HG03060 (cell line): ENCODE results near the gene HMX3.

Experiments used
- ATAC-seq: cut with Tn5 transposase; IDR thresholded peaks from one replicate; pipeline ENCODE4 v1.9.1; 2021; ENCODE audit warnings: low read depth, moderate number of reproducible peaks; ENCODE audit not compliant: unreplicated experiment

HMX3 gene

DNA sequence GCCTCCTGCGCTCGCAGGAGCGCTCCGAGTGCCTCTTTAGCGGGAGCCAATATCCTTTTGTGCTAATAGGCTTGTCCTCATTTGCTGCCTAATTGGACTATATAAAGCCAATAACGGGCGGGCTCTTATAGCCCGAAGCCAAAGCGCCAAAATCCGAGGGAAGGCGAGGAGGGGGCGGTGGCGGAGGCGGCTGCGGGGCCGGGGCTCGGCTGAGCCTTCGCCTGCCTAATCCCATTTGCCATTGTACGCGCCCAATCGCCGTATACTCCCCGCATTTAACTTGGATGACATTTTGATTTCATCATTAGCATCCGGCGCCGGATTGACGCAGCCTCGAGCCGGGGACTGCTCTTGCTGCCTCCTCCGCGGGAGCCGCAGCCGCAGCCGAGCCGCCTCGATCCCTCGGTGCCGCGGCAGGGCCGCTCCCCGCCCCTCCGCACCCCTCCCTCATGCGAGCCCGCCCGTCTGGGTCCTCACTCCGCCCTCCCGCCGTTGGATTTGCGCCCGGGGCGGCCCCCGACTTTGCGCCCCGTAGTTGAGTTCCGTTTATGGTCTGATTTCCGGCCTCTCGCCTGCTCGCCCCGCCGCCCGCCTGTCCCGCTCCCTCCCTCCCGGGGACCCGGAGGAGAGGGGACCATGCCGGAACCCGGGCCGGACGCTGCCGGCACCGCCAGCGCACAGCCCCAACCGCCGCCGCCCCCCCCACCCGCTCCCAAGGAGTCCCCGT, at the start of gene HMX3:
Gene HMX3 (plus strand): TSS at position 556 of the 727 bp plus-strand sequence. CDS start 81 bp downstream, at position 637.
- no peak for ATAC-seq

DNA sequence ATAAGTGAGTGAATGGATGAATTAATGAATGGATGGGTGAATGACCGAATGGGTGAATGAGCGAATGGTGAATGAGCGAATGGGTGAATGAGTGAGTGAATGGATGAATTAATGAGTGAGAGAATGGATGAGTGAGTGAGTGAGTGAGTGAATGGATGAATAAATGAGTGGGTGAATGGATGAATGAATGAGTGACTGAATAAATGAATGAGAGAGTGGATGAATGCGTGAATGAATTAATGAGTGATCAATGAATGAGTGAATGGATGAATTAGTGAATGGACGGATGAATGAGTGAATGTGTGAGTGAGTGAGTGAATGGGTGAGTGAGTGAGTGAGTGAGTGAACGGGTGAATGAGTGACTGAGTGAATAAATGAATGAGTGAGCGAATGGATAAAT, 49.5 kb upstream of the HMX3 start:
- ATAC-seq: no peak

DNA sequence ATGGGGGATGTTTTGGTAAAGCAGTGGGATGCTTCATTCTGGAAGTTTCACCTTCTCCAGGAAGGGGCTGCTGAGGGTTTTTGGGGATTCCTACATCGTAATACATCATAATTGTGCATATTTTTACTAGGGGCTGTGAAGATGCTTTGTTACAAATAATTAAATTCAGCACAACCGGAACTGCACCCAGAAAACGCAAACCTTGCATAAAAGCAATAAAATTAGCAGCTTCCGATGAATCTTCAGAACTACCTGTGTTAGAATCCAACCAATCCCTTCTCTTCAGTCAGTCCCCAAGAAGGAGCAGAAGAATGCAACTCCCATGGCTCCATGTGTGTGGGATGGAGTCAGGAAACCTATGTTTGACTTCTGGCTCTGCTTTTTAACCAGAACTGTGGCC, 48.4 kb upstream of the HMX3 start:
- no peak for ATAC-seq

DNA sequence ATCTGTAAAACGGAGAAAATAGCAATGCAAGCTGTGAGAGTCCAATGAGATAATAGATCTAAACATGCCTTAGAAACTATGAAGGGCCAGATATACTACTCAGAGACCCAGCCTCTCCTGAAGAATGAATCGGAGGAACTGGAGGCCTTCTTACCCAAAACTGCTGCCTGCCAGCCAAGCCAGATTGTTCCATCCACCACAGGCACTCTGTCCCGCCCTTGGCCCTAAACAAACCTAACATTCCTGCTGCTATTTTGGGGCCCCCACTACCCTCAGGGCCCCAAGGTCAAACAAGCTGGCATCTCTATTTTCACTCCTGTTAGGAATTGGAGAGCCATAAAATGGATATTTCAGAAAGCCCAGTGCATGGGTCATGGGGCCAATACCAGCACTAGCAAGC, 48.0 kb upstream of the HMX3 start:
- ATAC-seq: no peak

DNA sequence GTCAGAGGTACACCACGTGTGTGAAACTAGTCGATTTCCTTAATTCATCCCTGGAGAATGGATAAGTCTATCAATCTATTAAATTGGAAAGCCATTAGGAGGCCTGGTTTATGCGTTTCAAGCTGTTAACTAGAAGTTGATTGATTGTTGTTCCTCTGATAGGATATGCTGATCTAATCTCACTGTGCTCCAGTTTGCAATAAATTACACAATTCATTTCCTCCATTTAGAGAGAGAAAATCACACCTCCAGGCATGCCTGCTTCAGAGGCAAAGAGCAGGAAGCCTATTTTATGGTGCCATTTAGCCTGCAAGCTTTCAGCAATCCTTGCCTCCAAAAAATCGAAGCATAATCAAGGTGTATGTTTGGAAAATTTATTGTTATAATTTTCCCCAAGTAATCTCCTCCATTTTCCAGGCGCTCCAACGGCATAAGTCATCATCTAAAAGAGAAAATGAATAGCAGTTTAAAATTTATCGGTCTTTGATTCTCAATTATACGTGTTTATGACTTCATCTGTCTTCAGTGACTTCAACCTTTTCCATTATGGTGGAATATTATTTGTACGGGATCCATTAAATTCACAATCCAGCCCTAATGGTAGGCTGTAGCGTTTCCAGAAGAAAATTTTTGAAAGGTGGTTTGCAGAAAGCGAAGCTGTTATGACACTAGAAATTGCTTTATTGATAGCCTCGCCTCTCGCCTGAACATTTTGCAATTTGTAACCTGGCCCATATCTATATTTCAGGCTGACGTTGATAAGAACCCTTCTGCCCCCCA, 42.9 kb upstream of the HMX3 start:
- ATAC-seq: no peak

DNA sequence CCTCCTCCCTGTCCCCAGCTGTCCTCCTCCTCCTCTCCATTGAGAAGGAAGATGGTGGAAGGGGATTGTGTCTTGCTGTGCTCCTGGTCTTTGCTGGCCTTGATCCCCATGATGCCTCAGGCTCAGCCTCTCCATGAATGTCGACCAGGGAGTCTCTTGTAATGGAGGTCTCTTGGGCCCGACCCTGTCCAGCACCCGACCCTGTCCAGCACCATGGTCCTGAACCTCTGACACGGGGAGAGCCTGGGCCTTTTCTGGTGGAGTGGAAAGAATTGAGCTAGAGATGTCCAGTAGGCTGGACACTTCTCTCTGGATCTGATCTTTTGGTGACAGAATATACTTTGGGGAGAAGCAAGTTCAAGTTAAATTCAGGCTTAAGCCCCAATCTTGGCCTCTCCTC, 42.3 kb upstream of the HMX3 start:
- no peak for ATAC-seq

DNA sequence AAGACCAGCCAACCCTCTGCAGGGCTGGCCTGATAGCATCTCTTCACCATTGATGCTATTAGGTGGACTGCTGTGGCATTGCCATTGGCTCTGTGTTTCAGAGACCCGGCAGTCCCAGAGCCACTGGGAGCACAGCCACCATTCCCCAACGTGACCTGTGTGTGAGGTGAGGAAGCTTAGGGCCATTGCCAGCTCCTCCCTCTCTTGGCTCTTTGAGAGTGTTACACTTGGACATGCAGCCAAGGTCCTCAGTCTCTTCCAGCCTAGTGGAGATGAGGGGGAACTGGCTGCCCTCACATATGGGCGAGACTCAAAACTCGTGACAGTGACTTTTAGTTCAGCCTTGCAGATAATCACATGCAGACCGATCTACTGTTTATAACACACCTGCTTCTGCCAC, 39.3 kb upstream of the HMX3 start:
- ATAC-seq: no peak

DNA sequence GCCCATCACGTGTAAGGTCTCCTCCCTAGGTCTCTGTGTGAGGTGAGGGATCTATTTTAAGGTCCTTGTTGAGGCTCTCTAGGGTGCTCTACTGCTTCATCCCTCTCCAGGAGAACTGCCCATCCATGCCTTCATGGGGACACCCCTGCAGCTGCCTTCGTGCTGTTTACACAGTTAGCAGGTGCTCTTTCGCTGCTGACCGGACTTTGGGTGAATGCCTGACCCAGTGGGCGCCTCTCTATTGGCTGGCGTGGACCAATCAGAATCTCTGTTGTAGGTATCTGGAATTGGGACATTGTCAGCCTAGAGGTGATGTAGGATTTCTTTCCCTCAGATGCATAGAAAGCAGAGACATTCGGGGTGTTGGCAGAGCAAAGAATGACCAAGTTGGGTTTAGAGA, 38.7 kb upstream of the HMX3 start:
- ATAC-seq: no peak

DNA sequence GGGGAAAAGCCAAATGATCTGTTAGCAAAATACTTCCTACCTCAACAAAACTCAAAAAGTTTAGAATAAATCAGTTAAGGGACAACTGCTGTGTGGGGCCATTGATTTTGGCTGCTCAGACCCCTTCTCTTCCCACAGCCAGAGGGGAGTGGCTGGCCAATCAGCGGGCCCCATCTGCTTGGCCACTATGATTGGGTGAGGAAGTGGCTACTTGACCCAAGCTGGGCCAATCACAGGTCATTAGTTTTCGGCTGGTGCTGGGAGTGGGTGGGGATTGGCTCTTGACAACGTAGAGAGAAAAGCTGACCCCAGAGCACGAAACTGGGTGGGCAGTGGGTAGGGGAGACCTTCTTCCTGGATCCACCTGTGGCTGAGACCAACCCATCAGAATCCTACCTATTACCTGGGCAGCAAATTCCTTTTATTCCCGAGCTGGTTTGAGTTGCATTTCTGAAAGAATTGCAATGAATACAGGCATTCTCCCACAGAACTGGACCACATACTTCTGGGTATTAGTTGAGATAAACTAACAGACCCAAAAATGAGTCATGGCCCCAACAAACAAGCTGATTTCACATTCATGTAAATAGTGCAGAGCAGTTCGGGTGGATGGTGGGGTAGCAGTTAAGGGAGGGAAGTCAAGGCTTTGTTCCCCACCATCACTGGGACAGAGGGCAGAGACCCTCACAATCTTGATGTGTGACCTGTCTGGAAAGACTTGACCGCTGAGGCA, 35.6 kb upstream of the HMX3 start:
- no peak for ATAC-seq

DNA sequence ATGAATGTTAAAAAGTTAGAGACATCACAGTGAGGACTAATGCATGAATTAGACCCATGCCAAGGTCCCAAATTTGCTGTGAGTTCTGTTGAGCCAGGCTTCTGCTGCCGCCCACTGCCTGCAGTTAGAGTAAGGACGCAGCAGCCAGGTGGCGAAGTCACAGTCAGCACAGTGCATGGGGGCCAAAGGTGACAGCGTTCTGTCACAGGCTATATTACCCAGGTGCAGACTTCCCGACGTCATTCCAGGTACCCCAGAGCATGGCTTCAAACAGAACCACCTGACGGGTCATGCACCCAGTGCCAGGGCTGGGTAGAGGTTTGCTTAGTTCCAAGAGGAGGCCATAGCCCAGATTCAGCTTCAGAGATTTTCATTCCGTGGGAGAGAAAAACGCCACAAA, 33.9 kb upstream of the HMX3 start:
- no peak for ATAC-seq

DNA sequence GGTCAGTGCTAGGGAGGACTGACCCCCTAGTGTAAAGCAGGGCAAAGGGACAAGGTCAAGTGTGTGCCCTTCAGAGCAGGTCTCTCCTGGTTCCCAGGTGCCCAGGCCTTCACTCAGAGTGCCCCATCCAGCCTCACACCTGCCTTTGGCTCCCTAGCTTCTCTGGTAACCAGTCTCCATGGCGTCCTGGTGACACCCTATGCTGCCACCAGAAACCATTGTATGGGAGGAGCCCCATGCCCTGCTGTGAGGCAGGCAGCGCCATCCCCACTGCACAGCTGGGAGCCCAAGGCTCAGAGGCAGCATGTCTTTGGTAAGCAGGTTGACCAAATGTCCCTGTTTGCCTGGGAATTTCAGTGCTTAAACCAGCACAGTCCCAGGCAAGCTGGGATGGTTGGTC, 33.1 kb upstream of the HMX3 start:
- ATAC-seq: no peak

DNA sequence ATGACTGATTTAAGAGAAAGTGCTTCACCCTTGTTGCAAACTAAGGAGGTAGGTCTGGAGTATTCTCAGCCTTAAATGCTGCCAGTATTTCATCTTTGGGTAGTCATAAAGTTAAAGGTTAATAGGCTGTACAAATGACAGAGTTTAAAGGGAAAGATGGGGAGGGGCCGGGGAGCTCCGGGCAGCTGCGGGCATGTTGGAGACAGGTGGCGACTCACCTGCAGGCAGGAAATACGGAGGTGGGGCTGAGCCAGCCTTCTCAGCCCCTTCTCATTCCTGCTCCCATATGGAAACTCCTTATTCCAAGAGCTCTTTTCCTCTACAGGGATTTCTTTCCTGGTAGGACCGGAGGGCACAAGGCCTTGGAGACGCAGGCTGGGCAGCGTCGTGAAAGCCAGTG, 31.8 kb upstream of the HMX3 start:
- no peak for ATAC-seq

DNA sequence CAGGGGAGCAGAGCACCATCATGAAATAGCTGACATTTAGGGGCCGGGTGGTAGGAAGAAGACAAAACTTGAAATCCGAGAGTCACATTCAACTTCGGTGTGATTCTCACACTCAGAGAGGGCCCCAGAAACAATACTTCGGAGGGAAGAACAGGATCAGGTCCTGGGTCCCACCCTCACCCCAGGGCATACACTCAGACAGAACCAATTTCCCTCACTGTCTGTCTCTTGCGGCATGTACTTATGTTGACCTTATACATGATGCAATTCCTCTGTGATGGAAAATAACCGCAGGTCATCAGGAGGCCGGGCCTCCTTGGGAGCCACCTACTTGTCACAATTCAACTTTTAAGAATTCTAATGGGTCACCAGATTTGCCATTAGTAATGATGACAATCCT, 26.3 kb upstream of the HMX3 start:
- no peak for ATAC-seq

DNA sequence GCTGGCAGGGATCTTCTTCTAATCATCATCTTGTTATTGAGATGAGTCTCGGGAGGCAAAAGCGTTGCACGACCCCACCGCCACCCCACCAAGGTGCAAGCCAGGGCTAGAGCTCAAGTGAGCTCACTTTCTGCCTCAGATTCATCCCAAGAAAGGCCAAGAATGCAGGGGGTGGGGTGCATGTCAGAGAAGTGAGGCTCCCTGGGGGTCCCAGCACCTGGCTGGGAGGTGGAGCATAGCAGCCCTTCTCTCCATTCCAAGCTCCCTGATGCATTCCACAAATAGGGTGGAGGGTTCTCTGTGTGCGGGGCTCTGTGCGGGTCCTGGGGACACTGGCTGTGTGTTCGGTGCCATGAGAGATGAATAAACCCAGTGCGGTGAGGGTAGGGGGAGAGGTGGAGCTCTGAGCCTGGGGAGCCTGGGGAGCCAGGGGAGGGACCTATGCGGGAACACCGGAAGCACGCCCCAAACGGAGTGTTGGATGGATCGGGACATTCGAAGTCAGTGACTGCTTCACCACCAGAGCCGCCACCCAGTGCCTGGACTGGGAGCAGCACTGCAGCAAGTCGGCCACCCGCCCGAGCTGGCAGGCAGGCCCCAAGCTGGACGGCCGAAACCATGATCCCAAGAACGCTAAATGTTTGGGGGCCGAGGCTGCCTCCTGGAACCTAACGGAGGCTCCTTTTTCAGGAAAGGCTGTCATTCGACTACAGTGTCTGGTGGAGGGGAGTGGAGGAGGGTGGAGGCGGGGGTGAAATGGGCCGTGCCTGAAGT, 17.9 kb upstream of the HMX3 start:
- no peak for ATAC-seq

DNA sequence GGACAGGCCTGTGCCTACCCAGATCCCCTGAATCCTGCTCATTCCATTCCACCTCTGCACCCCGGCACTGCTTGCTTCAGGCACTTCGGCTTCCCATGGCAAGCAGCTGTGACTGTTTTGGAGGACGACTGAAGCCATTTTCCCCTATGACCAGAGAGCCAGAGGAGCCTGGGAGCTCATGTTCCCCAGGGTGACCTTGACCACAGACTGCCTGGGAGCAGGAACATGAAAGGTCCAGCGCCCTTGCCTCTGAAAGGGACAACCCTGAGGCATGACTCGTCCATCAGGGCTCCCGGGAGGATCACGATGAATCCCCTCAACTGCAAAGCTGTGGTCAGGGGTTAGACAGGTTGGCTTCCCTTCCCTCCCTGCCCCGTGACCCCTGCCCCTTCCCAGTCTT, 16.7 kb upstream of the HMX3 start:
- ATAC-seq: no peak

DNA sequence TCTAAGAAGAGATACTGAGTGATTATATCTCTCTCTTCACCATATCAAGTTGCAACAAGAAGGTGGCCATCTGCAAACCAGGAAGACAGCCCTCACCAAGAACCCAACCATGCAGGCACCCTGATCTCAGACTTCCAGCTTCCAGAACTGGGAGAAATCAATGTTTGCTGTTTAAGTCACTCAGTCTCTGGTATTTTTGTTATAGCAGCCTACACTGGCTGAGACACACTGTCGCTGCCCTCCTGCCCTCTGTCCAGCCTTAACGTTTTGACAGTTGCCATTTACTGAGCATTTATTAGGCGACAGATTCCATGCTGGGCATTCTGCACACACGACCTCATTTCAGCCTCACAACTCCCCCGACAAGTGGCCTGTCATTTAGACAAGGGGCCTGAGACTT, 9.5 kb upstream of the HMX3 start:
- ATAC-seq: no peak

DNA sequence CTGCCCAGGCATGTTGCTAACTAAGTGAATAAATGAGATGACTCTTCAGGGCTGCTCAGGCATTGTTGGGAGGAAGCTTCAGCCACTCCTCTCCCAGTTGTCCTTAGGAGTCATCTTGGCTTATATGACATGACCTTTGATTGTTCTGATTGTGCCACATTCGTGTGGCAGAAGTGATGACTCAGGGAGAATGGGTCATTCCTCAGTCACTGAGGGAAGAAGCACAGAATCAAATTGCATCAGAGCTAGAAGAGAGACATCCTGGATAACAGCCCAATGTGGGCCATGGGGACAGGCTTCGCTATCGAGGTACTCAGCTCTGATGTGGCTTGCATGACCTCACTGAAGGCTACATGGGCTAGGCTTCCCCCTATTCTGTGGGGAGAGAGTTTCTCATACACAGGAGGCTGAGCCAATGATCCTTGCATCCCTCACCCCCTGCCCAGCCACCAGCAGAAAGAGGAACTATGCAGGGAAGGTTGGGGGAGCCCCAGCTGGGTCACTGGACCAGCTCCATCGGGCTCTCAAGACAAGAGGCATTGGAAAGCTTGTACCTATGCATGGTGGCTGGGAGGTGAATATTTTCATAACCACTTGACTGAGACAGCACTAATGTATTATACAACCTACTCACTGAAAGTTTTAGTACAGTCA, 6.0 kb upstream of the HMX3 start:
- ATAC-seq: no peak

DNA sequence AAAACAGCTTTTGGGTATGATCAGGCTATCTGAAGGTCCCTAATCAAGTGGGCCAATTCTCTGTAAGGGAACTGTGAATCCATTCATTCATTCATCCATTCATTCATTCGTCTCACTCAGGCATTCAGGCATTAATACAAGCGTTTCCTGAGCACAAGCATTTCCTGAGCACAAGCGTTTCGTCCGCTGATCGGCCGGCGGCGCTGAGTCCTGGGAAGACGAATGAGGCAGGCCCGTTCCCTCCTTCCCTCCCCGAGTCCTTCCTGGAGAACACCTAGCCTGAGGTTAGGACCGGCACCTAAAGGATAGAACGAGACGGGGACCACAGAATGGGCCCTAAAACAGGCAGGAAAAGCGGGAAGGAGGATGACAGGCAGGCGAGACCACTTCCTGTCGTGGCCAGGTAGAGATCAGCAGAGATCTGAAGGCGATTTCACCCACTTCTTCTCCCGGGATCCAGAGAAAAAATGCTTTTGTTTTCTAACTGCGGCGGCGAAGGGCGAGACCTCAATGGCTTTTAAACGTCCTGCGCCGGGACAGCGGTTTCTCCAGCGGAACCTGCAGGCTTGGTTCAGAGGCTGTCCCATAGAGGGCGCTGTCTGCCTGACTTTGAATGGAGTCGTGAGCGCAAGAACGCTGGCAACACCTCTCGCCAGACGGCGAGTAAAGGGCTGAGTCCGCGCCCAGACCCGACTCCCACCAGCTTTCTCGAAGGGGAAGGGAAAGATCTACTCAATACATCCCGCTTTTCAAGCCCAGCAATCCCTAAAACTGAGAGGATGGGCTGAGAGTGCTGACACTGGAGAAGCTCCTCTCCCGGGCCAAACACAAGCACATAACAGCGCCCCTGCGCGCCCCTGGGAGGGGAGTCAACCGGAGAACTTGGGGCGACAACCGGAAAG, 2.9 kb upstream of the HMX3 start:
- no peak for ATAC-seq
